GM18508 (cell line): ENCODE results near the gene SP2.
"Not testable (repeated sequence)": the region's sequence is repeated elsewhere in the genome, so short reads cannot be mapped to it uniquely, and the experiment has no call there.

ENCODE experiments used
- ATAC-seq: cut with Tn5 transposase; IDR thresholded peaks from one replicate; pipeline ENCODE4 v1.9.1; 2021; ENCODE audit warnings: moderate number of reproducible peaks; ENCODE audit not compliant: insufficient read depth, unreplicated experiment

Gene SP2

DNA sequence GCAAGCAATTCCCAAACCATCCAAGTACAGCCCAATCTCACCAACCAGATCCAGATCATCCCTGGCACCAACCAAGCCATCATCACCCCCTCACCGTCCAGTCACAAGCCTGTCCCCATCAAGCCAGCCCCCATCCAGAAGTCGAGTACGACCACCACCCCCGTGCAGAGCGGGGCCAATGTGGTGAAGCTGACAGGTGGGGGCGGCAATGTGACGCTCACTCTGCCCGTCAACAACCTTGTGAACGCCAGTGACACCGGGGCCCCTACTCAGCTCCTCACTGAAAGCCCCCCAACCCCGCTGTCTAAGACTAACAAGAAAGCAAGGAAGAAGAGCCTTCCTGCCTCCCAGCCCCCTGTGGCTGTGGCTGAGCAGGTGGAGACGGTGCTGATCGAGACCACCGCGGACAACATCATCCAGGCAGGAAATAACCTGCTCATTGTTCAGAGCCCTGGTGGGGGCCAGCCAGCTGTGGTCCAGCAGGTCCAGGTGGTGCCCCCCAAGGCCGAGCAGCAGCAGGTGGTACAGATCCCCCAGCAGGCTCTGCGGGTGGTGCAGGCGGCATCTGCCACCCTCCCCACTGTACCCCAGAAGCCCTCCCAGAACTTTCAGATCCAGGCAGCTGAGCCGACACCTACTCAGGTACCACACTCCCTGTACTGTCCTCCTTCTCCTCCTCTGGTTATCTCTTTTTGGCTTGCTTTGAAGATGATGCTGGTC lies 20.6 kb downstream of the SP2 start:
- ATAC-seq, result no peak

GRCh38 chr17:47917581-47917980 lies 21.5 kb downstream of the SP2 start:
- no peak for ATAC-seq

DNA sequence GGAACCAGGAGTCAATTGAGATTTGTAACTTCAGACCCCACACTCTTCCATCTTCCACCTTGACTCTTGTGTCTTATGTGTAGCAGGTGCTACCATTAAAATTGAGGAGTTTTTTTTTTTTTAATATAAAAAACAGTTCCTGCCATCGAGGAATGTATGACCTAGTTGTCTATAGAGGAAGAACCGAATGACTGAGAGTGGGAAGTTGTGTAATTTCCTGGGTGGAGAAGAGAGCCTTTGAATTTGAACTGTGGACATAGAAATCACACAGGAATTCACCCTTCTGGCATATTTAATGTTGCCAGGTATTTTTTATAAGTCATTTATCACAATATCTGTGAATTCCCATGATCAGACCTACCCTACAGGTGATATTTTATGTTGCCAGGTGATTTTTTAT lies 22.0 kb downstream of the SP2 start:
- no peak for ATAC-seq

GRCh38 chr17:47918991-47919390 lies 23.0 kb downstream of the SP2 start:
- ATAC-seq, result no peak

GRCh38 chr17:47919889-47920288 lies 23.9 kb downstream of the SP2 start:
- ATAC-seq, result not testable (repeated sequence)

DNA sequence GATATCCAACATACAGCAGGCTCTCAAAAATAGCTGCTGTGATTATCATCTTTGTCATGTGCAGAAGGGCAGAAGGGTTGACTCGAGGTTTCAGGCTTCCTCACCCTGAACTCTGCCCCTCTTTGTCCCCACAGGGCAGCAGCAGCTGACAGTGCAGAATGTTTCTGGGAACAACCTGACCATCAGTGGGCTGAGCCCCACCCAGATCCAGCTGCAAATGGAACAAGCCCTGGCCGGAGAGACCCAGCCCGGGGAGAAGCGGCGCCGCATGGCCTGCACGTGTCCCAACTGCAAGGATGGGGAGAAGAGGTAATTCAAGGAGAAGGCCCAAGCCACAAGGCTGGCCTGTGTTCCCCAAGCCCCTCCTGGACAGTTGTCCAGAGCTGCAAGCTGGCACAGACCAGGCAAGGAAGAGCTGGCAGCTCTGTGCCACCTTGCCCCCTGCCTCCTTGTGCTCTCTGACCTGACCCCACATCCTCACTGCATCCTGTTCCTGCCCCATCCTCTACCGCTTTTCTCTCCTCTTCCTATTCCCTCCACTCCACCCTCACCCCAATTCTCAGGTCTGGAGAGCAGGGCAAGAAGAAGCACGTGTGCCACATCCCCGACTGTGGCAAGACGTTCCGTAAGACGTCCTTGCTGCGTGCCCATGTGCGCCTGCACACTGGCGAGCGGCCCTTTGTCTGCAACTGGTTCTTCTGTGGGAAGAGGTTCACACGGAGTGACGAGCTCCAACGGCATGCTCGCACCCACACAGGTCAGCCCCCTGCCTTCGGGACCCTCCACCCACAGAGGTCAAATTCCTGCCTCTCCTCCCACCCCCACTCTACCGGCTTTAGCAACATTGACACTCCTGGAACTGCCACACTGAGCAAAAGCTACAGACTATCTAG lies 29.0 kb downstream of the SP2 start:
- no peak for ATAC-seq

DNA sequence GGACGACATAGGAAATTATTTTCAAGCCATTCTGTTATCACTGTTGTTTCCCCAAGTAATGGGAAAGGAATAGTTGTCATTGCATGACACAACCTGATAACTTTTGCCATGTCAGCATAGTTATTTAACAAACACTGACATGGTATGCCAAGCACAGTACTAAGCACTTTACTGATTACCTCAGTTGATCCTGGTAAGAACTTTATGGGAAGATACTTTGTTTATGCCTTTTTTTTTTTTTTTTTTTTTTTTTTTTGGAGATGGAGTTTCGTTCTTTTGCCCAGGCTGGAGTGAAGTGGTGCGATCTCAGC lies 29.6 kb downstream of the SP2 start:
- no peak for ATAC-seq

- no peak for ATAC-seq
Observed at GRCh38 chr17:47927821-47928400, 31.9 kb downstream of the SP2 start.

GRCh38 chr17:47928415-47928814 lies 32.4 kb downstream of the SP2 start:
- no peak for ATAC-seq

- no peak for ATAC-seq
Observed at GRCh38 chr17:47929218-47930000, 33.4 kb downstream of the SP2 start.

- no peak for ATAC-seq
Observed at GRCh38 chr17:47931848-47932247, 35.8 kb downstream of the SP2 start.

GRCh38 chr17:47934856-47935255 lies 38.8 kb downstream of the SP2 start:
- ATAC-seq, result no peak

GRCh38 chr17:47935468-47935867 lies 39.4 kb downstream of the SP2 start:
- ATAC-seq, result not testable (repeated sequence)

DNA sequence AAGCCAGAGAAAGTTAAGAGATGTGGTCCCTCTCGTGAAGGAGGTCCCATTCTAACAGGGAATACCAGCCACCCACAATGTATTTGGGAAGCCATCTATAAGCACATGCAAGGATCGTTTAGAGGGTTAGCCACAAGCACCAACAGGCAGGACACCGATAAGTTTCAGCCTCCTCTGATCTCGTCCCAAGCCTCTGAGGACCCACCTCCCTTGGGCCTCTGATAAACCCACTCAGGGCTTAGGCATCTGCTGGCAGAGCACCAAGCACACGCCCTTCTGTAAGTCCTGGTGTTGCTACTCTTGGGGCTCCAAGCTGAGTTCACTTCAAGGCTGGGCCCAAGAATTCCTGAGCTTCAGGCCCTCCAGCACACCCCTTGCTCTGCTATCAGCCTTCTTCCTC lies 39.9 kb downstream of the SP2 start:
- ATAC-seq, result no peak

DNA sequence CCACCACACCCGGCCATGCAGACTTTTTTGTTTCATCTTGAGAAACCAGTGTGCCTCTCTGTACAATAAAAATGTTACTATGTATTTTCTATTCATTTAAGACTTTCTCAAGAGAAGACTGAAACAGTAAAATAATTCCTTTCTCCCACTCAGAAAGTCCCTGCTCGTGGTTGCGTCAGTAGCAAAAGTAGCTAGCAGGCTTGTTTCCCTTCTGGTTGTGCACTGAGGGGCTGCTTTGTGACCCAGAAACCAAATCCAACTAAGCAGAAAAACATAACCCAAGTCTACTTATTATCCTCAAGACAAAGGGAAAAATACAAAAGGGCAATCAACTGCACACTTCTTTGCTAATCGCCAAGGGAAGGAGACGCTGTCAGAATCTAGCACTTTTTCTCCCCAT lies 41.9 kb downstream of the SP2 start:
- ATAC-seq, result no peak

DNA sequence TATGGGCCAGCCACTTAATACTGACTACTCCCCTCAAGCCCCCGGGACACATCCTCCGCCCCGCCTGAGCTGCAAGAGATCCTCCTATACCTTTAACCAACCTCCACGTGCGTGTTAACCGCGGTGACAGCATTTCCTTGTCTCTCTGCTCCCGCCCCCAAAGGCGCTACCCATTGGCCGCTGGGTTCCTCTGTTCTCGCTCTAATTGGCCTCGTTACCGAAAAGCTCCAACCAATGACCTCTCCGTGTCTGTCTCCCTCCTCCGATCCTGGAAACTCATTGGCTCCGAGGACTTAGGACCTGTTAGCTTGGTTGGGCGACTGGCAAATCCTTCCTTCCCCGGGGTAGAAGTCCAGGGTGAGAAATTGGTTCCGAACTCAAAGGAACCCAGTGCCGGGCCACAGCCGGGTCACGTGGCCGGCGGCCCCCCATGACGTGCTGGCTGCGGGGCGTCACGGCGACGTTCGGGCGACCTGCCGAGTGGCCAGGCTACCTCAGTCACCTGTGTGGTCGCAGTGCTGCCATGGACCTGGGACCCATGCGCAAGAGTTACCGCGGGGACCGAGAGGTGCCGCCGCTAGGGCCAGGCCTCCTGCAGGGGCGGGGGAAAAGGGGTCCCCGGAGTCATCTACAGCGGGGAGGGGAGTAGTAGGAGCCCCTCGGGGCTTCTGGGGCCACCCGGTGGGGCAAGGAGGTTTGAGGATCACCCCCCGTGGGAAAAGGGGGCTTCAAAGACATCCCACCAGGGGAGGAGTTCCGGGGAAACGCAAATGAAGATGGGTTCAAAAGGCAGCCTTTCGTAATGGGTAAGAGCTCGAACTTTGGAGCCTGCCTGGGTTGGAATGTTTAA lies 45.4 kb downstream of the SP2 start, which contains the start of gene PNPO:
Gene PNPO, plus strand, starts transcription at position 326 of the 850 bp plus-strand sequence. Its CDS starts 105 bp downstream, at position 431.
- ATAC-seq, result peak; percentile 85

- ATAC-seq, result no peak
Observed at GRCh38 chr17:47942096-47942510, 46.1 kb downstream of the SP2 start.

DNA sequence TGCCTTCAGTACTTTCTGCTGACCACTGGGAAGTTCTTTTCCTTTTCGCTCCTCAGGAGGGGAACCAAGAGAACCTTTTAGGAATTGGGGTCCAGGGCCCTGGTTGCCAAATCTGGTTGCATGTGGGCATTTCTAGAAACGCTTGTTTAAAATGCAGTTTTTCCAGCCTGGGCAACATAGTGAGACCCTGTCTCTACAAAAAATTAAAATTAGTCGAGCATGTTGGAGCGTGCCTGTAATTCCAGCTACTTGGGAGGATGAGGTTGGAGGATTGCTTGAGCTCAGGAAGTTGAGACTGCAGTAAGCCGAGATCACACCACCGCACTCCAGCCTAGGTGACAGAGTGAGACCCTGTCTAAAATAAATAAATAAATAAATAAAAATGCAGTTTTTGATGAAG lies 46.5 kb downstream of the SP2 start:
- ATAC-seq, result no peak

DNA sequence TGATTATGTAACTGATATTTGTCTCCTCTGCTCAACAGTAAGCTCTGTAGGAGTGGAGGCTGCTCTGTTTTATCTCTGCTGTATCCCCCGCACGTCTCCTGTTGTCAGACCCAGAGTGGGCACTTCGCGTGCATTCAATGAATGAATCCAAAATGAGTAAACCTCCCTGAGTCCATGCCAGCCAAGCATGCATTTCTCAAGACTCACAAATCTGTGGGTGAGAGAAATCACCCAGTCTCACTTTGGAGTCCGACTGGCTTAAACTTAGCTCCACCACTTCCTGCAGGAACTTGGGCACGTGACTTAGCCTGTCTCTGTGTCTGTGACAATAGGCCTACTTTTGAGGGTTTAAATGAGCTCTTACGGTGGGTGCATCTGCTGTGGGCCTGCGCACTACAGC lies 49.0 kb downstream of the SP2 start:
- ATAC-seq, result no peak
